Measurements from ENCODE around the gene KANSL1.

DNA sequence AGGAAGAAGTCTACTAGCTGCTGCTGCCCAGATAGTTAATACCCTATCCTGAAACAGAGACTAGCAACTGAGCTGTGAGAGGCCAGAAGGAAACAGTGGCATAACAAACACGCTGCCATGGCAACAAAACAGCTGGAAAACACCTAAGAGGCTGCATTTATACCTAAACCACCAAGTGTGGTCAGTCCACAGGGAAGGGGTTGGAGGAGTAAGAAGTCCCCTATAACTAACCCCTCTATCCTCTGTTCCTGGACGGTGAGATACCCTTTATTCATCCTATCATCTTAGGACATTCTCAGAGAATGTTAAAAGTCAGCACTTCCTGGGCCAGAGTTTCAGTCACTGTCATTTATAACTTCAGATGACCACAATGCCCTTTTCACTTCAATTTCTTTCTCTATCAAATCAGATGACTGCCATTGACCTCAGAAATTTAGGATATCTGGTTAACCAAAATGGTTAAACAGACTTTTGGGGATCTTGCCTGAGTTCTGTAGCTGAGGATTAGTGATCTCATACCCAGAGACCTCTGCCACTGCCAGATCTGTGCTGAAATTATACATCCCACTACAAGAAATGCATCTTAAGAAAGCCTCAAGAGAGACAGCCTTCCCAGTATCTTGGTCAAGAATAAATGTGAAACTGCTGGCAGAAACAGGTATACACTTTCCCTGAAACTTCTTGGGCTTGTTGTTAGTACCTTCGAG lies 158.0 kb downstream of the KANSL1 start:
- TF ChIP-seq, protein P1, sequence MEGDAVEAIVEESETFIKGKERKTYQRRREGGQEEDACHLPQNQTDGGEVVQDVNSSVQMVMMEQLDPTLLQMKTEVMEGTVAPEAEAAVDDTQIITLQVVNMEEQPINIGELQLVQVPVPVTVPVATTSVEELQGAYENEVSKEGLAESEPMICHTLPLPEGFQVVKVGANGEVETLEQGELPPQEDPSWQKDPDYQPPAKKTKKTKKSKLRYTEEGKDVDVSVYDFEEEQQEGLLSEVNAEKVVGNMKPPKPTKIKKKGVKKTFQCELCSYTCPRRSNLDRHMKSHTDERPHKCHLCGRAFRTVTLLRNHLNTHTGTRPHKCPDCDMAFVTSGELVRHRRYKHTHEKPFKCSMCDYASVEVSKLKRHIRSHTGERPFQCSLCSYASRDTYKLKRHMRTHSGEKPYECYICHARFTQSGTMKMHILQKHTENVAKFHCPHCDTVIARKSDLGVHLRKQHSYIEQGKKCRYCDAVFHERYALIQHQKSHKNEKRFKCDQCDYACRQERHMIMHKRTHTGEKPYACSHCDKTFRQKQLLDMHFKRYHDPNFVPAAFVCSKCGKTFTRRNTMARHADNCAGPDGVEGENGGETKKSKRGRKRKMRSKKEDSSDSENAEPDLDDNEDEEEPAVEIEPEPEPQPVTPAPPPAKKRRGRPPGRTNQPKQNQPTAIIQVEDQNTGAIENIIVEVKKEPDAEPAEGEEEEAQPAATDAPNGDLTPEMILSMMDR (IDR thresholded peaks at IDR 0.05), result no peak
- TF ChIP-seq POLR2A (IDR thresholded peaks at IDR 0.05), result no peak
